22Rv1 (cell line): Measurements from ENCODE around the gene SUPT20H.

ENCODE experiments used
- H3K27ac ChIP-seq: fragments of 450-650 bp; 2 replicates; pipeline ENCODE4 v1.5.1; 2017
- ZFX ChIP-seq: fragments of 450-650 bp; IDR thresholded peaks from 2 replicates; pipeline ENCODE4 v1.6.1; 2017; ENCODE audit warnings: antibody characterized with exemption, borderline replicate concordance
- TF ChIP-seq, protein P1 (sequence below): fragments of 450-650 bp; IDR thresholded peaks from 2 replicates; pipeline ENCODE4 v1.5.1; 2017; ENCODE audit warnings: mild to moderate bottlenecking

The SUPT20H gene

GRCh38 chr13:37009692-37010091 lies 49.8 kb downstream of the SUPT20H start:
- TF ChIP-seq, protein P1, sequence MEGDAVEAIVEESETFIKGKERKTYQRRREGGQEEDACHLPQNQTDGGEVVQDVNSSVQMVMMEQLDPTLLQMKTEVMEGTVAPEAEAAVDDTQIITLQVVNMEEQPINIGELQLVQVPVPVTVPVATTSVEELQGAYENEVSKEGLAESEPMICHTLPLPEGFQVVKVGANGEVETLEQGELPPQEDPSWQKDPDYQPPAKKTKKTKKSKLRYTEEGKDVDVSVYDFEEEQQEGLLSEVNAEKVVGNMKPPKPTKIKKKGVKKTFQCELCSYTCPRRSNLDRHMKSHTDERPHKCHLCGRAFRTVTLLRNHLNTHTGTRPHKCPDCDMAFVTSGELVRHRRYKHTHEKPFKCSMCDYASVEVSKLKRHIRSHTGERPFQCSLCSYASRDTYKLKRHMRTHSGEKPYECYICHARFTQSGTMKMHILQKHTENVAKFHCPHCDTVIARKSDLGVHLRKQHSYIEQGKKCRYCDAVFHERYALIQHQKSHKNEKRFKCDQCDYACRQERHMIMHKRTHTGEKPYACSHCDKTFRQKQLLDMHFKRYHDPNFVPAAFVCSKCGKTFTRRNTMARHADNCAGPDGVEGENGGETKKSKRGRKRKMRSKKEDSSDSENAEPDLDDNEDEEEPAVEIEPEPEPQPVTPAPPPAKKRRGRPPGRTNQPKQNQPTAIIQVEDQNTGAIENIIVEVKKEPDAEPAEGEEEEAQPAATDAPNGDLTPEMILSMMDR = no peak
- TF ChIP-seq ZFX = no peak
- H3K27ac ChIP-seq = 0 out of 2 replicates have a peak overlapping the region, but pooled peaks have one; percentile 0

GRCh38 chr13:37001921-37002250 lies 57.6 kb downstream of the SUPT20H start:
- peak overlapping the region; percentile 99 for H3K27ac ChIP-seq
- TF ChIP-seq, protein P1 = no peak
- TF ChIP-seq ZFX = no peak

DNA sequence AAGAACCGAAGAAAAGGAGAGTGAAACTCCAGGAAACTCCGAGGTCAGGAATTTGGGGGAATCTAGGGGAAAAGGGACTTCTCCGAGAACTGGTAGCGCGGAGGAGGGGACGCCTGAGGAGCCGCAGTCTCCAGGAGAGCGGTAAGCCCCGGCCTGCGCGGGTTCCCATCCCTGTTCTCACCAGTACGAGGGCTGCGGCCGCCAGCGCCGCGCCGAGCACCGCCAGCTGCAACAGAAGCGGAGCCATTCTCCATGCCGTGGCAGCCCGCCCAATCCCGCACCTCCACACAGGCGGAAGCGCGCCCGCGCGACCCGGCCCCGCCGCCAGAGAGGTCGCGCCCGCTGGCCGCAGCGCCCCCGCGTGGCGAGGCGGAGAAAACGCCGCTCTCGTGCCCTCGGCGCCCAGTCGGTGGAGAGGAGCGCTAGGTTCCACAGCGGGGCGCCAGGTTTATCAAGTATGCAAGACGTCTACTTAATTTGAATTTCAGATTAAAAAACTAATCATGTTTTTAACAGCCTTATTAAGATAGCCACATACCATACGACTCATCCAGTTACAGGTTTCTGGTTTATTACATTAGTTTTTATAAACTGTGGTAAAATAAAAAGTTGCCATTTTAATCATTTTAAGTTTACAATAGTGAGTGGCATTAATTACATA lies 60.3 kb downstream of the SUPT20H start, which contains the start of gene ALG5:
TSS of gene ALG5 (minus strand) at position 287 of the 661 bp plus-strand sequence. CDS start at position 247, 40 bp downstream.
- H3K27ac ChIP-seq = peak within 1 kb of the TSS; percentile 99
- TF ChIP-seq, protein P1 = peak; percentile 99
- TF ChIP-seq ZFX = no peak

GRCh38 chr13:36998624-36999041 lies 60.9 kb downstream of the SUPT20H start:
- H3K27ac ChIP-seq = peak overlapping the region; percentile 99
- TF ChIP-seq, protein P1 = no peak
- no peak for TF ChIP-seq ZFX

DNA sequence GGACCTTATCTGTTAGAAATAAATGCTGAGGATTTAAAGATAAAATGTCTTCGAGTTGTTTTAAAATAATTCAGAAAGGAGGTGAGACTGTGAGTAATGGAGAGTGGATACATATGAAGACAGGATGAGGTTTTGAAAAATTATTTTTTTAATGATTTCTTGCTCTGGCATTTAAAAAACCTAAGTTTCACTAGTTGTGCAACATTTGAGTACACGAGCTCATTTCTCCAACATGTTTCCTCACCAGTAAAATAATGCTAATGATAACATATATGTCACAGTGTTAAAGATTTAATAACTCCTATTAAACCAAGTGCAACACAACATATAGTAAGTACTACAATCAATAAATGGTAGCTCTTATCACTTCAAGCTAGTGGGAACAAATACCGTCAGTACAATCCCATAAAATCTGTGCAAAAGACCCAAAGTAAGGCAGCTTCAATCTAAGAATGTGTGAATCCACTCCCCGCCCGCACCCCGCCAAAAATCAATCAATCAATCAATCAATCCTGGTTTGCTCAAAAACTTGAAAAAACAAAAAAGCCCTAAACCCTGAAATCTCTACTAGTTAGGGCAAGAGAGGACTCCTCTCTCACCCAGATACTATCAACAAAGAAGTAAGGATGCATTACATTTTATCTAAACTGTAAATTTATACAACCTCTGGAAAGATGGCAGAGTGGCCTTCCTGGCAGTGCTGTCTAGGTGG lies 61.6 kb downstream of the SUPT20H start:
- TF ChIP-seq, protein P1 = no peak
- no peak for TF ChIP-seq ZFX

DNA sequence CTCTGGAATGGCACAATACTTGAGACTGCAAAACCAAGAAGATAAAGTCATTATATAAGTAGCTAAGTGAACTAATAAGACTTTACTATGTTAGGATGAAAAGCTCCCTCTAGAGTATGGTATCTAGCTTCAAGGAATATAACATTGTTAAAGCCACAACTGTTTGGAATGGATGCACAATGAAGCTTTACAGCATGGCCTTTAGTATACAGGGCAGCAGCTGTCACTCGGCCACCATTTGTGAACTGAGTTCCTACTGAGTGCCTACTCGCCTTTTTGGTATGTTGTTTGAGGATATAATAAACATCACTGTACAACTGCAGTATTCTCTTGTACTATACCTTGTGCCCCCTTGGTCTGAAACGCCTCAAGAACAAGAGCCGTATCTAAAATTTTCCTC lies 67.1 kb downstream of the SUPT20H start:
- TF ChIP-seq, protein P1 = no peak
- TF ChIP-seq ZFX = no peak
- no peak overlapping the region for H3K27ac ChIP-seq

More for the DNA sequence above, 61.6 kb downstream of the SUPT20H start:
- peak overlapping the region; percentile 99 for H3K27ac ChIP-seq

DNA sequence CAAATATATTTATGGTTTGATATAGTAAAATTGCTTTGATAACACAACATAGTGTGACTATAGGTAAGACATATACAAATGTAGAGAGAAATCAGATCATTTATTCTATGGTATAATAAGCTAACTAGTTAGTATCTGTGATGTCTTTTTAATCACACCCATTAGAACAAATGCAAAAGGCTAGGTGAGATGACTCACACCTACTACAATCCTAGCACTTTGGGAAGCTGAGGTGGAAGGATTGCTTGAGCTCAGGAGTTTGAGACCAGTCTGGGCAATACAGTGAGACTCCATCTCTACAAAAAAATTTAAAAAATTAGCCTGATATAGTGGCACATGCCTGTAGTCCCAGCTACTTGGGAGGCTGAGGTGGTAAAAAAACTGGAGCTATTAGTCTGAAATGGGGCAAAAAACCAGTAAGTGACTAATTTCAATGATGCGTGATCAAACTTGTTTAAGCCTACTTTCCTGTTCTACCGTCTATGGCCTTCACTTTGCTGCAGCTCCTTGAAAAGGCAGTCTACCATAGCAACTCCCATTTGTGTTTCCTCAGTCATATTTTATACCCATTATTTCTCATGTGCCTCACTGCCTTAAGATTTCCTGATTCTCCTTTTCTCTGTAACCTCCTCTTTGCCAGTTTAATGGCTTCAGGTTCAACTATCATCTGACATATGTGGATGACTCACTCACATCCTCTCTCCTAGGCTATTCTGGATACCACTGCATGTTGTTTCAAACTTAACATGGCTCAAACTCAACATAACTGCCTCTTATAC lies 72.8 kb downstream of the SUPT20H start:
- no peak overlapping the region for H3K27ac ChIP-seq
- no peak for TF ChIP-seq ZFX
- TF ChIP-seq, protein P1 = no peak
